A549 (cell line): ENCODE results near the gene NDUFS8.

Experiments used
- CBX2 ChIP-seq: fragments of 200-600 bp; sonication (generic); IDR thresholded peaks from 2 replicates; pipeline ENCODE4 v1.6.1; 2016; ENCODE audit warnings: low read depth, mild to moderate bottlenecking, borderline replicate concordance
- EP300 ChIP-seq, 2 experiments: fragments of >200 bp; sonication (Bioruptor Twin); formaldehyde crosslinking; IDR thresholded peaks; 2 replicates in 1 of 2; 3 replicates in 1 of 2; pipeline ENCODE4 v1.6.1; 2016 to 2017
- FOSB ChIP-seq: fragments of 250-450 bp; sonication (Bioruptor Pico); IDR thresholded peaks from 2 replicates; pipeline ENCODE4 v1.5.0; 2020; ENCODE audit warnings: mild to moderate bottlenecking, moderate library complexity
- KDM1A ChIP-seq: fragments of 200-600 bp; sonication (generic); IDR thresholded peaks from 2 replicates; pipeline ENCODE4 v1.6.1; 2016; ENCODE audit warnings: low read depth, mild to moderate bottlenecking
- MAZ ChIP-seq: fragments of 150-350 bp; IDR thresholded peaks from 2 replicates; pipeline ENCODE4 v1.6.1; 2014; ENCODE audit warnings: antibody characterized with exemption, low read depth, low read length, borderline replicate concordance
- RNF2 ChIP-seq: fragments of 200-600 bp; sonication (generic); IDR thresholded peaks from 2 replicates; pipeline ENCODE4 v1.6.1; 2016; ENCODE audit warnings: low read depth, mild to moderate bottlenecking, antibody characterized with exemption, moderate library complexity, borderline replicate concordance
- SREBF2 ChIP-seq: fragments of 450-650 bp; IDR thresholded peaks from 2 replicates; pipeline ENCODE4 v1.6.1; 2014; ENCODE audit warnings: mild to moderate bottlenecking, moderate library complexity
- TF ChIP-seq, protein P1 (sequence below): fragments of 200-600 bp; sonication (generic); IDR thresholded peaks from 2 replicates; pipeline ENCODE4 v1.6.1; 2016; ENCODE audit warnings: antibody characterized with exemption, mild to moderate bottlenecking, moderate library complexity
- TF ChIP-seq, protein P2 (sequence below): fragments of >200 bp; sonication (Bioruptor Twin); formaldehyde crosslinking; IDR thresholded peaks from 3 replicates; pipeline ENCODE4 v1.5.1; 2016
- TF ChIP-seq, protein P3 (sequence below): IDR thresholded peaks from 2 replicates; pipeline ENCODE4 v1.6.1; 2012; ENCODE audit warnings: low read depth, borderline replicate concordance

DNA sequence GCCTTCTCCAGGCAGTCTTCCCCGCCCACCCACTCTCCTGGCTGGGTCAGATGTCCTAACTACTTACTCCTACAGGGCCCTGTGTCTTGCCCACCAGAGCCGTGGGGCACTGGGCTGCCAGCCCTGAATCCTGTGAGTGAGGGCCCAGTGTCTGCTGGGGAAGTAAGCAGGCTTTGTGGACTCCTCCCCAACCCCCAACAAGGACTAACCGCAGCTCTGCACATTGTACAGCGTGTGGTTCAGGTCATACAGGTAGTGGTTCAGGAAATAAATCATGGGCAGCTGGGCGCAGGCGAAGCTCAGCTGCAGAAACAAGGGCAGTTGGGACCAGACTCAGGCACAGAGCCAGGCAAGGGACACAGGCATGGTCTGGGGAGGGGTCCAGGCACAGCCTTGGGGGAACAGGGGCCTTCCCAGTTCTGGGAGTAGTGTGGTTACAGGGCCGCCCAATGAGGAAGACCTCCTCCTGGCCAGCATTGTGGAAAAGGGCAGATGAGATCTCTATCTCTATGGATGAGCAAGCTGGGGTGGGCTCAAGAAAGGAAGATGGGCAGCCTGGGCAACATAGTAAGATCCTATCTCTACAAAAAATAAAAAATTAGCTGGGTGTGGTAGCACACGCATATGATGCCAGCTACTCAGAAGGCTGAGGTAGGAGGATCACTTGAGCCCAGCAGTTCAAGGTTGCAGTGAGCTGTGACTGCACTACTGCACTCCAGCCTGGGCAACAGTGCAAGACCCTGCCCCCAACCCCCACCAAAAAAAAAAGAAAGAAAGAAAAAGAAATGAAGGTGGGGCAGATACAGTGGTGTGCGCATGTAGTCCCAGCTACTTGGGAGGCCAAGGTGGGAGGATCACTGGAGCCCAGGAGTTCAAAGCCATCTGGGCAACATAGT, 32.1 kb upstream of the NDUFS8 start:
- TF ChIP-seq, protein P1, sequence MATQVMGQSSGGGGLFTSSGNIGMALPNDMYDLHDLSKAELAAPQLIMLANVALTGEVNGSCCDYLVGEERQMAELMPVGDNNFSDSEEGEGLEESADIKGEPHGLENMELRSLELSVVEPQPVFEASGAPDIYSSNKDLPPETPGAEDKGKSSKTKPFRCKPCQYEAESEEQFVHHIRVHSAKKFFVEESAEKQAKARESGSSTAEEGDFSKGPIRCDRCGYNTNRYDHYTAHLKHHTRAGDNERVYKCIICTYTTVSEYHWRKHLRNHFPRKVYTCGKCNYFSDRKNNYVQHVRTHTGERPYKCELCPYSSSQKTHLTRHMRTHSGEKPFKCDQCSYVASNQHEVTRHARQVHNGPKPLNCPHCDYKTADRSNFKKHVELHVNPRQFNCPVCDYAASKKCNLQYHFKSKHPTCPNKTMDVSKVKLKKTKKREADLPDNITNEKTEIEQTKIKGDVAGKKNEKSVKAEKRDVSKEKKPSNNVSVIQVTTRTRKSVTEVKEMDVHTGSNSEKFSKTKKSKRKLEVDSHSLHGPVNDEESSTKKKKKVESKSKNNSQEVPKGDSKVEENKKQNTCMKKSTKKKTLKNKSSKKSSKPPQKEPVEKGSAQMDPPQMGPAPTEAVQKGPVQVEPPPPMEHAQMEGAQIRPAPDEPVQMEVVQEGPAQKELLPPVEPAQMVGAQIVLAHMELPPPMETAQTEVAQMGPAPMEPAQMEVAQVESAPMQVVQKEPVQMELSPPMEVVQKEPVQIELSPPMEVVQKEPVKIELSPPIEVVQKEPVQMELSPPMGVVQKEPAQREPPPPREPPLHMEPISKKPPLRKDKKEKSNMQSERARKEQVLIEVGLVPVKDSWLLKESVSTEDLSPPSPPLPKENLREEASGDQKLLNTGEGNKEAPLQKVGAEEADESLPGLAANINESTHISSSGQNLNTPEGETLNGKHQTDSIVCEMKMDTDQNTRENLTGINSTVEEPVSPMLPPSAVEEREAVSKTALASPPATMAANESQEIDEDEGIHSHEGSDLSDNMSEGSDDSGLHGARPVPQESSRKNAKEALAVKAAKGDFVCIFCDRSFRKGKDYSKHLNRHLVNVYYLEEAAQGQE, result no peak
- TF ChIP-seq MAZ (no peak), CBX2 (no peak), KDM1A (no peak), FOSB (no peak), SREBF2 (no peak), RNF2 (no peak), EP300 (IDR thresholded peaks at IDR 0.05) (no peak)
- TF ChIP-seq, protein P2, sequence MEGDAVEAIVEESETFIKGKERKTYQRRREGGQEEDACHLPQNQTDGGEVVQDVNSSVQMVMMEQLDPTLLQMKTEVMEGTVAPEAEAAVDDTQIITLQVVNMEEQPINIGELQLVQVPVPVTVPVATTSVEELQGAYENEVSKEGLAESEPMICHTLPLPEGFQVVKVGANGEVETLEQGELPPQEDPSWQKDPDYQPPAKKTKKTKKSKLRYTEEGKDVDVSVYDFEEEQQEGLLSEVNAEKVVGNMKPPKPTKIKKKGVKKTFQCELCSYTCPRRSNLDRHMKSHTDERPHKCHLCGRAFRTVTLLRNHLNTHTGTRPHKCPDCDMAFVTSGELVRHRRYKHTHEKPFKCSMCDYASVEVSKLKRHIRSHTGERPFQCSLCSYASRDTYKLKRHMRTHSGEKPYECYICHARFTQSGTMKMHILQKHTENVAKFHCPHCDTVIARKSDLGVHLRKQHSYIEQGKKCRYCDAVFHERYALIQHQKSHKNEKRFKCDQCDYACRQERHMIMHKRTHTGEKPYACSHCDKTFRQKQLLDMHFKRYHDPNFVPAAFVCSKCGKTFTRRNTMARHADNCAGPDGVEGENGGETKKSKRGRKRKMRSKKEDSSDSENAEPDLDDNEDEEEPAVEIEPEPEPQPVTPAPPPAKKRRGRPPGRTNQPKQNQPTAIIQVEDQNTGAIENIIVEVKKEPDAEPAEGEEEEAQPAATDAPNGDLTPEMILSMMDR, result no peak
- TF ChIP-seq, protein P3, sequence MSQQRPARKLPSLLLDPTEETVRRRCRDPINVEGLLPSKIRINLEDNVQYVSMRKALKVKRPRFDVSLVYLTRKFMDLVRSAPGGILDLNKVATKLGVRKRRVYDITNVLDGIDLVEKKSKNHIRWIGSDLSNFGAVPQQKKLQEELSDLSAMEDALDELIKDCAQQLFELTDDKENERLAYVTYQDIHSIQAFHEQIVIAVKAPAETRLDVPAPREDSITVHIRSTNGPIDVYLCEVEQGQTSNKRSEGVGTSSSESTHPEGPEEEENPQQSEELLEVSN, result no peak
